Stimulated activated CD4-positive, alpha-beta T cell treated with anti-CD3 and anti-CD28 coated beads, Interleukin-1b, Interleukin-23, amount 100 ng/mL, for 24 hours (primary cell): ENCODE measurements around the gene DLG3.

Experiments used
- DNase-seq, 4 experiments: peaks; one replicate each; pipeline ENCODE4 v3.0.0-alpha.2; 2020; ENCODE audit warnings: low read depth in 4 of 4, low spot score in 1 of 4

DLG3 gene

DNA sequence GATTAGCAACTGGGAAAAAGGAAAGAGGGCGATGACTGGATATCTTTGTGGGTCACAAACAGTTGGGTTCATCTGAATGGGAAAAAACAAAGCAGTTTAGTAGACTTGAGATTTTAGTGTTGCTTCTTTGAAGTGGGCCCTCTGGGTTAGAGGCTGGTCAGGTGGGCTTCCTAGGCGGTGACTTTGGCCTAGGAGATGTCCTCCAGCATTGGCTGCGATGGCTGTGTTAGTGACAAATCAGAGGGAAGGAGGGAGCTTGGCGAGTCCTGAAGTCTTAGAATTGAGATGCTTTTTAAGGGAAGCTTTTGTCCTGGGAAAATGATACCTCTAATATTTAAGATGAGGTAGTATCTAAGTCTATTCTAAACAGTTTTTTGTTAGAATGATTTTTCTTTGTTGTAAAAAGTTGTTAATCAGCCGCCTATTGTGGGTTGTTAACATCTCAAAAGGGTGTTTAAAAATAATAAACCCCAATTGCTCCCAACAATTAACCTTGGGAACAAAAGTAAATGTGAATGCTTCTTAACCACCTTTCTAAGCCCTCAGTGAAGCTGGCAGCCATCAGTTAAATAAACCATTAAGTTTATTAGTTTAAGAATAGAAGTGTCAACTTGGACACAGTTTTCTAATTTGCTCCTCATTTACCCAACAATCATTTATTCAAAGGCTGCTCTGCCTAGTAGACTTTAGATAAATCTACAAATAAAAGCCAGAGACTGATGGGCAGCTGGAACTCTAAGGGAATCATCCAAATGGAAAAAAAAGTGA is 31.7 kb downstream of the DLG3 start:
- DNase-seq = no peak

DNA sequence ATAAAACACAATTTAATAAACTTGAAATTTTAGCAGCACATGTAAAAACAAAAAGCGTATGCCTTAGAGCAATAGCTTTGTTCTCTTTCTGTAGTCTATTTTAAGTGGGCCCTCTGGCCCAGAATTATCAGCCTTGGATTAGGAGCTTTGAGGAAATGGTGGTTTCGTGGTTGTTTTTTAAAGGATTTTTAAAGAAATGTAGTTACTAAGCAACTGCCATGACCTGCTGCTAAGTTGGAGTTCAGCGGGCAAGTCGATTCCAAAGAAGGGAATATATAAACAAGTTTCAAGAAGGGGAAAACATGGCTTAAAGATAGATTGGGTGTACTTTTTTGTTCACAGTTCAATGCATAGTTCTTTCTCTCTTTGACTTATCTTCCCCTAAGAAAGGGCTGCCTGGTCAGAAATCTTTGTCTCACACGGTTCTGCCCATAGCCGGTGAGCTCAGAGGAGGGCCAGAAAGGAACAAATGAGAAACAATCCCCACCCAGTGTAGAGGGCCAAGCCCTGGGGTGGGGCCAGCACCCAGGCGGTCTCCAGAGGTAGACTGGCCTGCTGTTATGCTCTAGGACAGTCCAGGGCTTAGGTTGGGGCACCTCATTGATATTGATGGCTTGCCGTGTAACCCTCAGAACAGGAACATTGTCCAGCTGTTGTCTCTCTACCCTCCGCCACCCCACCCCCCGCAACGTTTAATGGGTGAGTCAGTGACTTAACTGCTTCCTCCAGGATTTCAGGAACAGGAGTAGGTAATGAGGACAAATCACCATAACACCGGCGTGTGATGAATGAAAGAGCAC is 32.5 kb downstream of the DLG3 start:
- no peak for DNase-seq

DNA sequence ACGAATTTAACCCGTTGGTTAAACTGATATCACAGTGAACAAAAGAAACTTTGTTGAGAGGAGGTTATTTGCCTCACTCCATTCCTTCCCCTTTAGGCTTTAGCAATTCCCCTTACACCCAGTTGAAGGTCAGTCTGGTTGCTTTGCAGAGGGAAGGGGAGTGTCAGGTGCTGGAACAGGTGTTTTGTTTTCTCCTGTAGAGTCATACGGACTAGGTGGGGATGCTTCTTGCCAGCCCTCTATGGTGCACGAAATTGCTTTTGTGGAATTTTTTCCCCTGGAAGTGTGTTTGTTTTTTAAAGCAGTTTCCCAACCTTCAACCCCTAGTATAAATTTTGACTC is 33.1 kb downstream of the DLG3 start:
- DNase-seq = no peak

DNA sequence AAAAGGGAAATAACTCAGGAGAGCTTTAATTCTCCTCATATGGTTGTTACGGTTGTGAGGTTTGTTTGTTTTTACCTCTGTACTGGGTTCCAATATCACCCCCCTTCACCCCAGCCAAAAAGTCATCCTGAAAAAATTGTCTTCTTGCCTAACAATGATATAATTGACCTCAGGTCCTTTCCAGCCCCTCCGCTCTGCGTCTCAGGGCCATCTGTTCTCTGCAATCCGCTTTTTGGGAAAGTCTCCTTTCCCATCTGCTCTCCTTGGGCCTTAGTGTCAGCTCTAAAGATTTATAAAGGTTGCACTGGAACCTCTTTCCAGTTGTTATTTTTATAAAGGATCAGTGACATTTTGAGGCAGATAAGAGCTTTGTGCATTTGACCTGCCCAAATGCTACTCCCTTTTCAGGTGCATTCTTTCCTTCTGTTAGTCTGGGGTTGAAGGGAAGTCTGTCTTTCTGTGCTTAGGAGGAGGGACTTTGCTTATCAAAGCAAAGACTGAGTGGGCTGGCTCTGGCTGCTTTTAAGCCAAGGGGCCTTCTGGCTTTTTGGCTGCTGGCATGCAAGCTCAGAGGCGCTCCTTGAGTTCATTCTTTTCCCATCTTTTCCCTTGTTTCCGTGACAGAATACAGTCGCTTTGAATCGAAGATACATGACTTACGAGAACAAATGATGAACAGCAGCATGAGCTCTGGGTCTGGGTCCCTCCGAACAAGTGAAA is 34.1 kb downstream of the DLG3 start:
- no peak for DNase-seq

DNA sequence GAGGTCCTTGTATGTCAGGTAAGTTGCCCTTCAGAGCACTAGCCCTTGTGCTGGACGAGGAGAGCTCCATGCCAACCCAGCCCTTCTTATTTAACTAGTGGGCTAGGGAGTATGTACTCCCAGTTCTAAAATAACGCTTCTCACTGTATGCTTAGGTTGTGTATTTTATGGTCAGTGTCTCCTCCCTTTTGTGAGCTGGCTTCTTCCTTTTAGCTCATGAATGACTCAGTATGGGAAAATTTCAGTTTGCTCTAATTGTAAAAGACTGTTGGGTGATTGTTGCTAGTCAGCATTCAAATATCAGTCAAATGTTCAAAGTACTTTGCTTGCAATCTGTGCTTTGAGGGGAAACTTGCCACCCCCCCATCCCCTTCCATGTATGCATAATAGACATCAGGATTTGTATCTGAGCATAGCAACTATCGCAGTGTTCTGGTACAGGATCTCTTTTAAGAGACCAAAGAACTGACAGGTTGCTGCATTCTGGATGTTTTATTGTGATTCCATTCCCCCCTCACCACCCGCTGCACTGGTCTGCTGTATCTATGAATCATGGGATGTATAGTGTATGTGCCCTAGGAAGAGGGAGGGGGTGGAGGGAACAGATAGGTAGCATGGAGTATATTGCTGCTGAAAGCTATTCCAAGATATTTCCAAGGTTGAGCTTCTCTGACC is 34.7 kb downstream of the DLG3 start:
- DNase-seq = no peak

DNA sequence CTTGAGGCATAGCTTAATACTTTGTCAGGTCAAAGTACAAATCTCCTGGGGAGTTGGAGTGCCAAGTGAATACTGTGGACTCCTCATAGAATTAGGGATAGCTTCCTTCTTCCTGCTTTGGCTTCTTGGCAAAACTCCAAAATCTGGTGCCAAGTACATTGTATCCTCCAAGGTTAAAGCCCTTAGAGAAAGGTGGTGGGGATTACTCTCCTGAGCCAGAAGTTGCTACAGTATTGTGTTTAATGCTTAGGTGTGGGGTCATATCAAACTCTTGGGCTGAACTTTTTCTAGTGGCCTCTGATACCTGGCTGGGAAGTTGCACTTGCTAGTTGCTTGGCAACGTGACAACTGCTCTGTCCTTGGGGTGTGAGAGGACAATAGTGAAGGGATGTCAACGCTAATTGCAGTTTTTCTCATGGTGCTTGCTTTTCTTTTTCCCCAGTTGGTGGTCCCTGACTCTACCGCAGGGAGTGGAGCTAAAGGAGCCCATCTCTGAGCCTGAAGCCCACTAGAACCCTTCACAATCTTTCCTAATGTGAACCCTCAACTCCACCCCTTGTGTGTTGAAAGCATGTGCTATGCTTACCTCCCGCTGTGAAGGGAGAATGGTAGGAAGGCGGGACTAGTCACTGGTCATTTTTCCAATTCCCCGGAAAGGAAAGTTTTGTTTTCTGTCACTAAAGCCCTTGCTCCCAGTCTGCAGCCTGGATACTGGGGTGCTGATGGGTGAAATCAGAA is 35.5 kb downstream of the DLG3 start:
- DNase-seq = no peak

DNA sequence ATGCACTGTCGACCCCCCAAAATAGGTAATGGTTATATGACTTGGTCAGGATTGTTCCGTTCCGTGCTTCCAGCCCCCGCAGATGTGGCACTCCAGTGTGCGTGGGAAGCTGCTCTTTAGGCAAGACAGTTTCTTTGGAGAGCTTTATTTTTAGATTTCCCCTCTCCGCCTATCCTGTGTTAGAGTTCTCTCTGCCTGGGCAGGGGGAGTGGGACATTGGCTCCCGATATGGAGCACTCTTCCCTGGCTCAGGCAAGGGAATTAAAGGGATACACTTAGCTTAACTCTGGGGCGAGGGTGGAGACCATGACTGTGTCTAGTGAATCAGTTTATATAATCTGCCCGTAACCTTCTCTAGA is 36.0 kb downstream of the DLG3 start:
- DNase-seq = no peak

DNA sequence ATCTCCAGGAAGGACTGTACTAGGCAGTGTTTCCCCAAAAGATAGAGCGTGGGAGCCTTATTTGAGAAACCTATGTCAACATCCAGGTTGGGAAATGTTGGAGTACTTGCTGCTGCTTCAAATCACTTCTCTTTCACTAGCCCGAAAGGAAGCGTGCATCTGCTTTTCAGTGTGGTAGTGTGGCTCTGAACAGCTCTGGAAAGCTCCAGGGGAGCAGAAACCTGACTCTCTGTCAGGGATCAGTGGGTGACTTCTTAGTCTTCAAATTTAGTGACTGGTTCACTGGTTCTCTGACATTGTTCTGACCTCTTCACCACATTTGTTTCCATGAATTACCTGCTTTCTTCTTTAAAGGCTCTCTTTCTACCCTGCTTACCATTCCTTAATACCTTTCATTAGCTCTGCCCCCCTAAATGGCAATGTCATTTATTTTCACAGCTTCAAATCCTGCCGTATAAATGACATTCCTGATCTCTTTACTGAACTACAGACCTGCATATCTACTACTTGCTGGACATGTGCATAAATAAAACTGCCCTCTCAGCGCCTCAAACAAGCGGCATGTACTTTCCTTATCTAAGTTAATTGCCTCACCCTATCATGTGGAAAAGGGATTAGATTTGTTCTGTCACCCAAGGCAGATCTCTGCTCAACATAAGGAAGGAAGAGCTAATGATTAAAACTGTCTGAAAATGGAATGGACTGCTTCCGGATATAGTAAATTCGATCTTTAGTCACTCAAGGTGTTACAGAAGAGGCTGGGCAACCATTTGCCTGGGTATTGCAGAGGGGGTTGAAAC is 37.0 kb downstream of the DLG3 start:
- DNase-seq = no peak

DNA sequence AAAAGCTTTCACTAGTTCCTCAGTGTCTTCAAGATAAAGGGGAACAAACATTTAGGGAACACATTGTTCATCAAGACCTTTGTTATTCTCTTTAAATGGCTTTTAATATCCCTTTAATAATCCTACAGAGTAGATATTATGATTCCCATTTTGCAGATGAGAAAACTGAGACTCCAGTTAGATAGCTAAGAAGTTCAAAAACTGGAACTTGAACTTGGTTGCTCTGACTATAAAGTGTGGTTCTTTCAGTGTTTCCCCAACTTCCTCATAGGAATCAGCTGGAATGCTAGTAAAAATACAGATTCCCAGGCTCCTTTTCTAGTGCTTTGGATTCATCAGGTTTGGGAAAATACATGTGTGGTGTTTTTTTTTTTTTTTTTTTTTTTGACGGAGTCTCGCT is 37.7 kb downstream of the DLG3 start:
- no peak for DNase-seq

DNA sequence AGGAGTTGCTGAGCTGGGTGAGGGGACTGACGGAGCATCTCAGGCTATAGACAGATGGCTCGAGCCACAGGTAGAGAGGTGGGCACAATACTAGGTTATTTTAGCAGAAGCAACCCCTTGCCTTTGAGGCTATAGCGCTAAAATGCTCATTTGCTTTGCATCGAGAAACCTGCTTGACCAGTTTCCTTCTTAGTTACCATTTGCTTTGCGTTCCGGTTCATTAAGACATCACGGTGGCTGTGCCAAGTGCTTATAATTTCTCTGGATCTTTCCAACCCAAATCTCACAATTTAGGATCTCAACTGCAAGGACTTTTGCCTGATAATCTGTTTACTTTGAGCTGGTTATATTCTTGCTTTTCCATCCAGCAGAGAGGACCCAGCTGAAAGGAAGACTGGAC is 40.8 kb downstream of the DLG3 start:
- no peak for DNase-seq

DNA sequence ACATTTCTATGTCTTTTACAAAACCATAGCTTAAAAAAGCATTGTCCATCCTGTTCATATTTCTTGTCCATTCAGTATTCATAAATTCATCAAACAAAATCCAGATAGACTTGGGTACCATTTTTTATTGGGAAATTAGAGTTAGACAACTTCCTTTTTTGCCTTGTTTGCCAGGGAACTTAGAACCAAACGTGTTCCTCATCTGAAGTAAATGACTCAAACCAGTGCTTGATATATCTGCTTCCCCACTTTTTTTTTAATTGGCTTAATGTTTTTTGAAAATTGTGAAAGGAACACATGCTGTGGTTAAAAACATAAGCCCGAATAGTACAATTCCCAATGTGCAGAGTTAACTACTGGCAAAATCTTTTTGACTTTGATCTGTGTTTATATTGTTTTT is 44.2 kb downstream of the DLG3 start:
- DNase-seq = no peak

DNA sequence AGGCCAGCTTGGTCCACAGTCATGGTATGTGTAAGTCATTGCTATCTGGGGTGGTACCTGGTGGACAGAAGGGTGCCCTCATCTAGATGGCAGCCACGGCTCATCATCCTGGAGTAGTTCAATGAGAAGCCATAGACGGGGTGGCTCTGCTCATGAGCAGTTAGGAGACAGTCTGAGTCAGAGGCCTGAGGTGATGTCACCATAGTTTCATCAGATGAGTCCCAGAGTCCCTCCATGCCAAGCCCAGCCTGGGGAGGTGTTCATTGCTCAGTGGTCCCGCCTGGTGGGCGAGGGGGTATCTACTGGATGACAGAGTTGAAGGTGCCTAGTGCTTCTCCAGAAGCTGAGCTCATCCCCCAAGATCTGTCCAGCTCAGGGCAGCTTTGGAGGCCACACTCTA is 49.8 kb downstream of the DLG3 start:
- DNase-seq = peak in 1 of 4 experiments; percentile 4

DNA sequence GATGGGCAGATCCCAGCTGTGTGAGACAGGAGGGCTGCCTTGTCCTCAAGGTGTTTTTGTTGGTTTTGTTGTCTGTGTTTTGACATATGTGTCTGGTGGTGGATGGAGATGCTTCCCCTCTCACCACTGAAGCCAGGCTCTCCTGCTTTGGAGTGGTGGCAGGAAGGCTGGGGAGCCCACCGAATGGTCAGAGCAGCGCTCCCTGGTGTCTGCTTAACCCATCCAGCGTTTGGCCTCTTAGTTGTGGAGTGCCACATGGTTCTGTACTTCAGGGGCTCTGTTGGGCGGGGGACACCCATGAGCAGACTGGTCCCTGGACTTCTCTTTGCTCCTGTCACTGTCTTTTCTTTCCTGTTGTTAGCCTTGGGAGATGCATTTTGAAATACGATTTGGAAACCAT is 51.9 kb downstream of the DLG3 start:
- no peak for DNase-seq

DNA sequence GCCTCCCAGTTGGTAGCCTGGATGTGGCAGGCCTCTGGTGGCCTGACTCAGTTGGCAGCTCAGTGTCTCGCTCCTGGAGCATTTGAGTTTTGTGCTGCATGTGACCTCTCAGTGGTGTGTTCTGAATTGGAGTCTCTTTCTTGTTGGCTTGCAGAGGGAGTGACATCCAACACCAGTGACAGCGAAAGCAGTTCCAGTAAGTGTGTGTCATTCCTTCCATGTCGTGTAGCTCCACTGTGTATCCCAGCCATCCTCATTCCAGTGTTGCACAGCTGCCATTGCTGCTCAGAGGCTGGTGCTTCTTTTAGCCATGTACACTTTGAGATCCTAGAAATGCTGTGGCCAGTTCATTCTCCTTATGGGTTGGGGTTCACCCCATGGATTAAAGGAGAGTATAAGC is 52.4 kb downstream of the DLG3 start:
- DNase-seq = no peak

DNA sequence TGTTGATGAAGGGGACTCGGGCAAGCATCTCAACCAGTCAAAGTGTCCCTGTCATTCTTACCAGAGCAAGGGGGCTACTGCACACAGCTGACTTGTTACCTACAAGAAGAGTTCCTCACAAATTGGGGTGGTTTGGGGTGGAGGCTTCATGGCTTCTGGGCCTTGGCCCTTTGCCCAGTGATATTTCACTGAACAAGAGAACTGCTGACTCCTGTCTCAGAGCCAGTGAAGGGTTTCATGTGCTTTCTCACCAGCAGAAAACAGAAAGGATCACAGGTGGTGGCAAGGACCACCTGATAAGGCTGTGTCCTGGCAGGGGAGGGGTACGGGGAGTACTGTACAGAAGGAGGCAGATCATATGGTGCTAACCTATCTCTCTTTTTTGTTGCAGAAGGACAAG is 53.5 kb downstream of the DLG3 start:
- DNase-seq = no peak

DNA sequence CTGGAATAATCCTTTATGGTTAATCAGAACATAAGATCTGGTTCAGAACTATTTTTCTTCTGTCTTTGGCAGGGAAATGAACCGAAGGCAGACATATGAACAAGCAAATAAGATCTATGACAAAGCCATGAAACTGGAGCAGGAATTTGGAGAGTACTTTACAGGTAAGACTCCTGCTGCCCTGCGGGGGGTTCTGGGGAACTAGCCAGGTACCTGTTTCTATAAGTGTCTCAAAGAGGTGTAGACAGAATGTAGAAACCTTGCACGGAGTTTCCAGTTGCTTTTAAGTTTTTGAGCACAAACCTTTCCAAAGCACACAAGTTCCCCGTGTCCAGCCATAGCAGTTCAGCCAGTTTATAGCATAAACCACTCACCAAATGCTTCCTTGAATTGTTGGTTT is 56.2 kb downstream of the DLG3 start:
- DNase-seq = no peak

DNA sequence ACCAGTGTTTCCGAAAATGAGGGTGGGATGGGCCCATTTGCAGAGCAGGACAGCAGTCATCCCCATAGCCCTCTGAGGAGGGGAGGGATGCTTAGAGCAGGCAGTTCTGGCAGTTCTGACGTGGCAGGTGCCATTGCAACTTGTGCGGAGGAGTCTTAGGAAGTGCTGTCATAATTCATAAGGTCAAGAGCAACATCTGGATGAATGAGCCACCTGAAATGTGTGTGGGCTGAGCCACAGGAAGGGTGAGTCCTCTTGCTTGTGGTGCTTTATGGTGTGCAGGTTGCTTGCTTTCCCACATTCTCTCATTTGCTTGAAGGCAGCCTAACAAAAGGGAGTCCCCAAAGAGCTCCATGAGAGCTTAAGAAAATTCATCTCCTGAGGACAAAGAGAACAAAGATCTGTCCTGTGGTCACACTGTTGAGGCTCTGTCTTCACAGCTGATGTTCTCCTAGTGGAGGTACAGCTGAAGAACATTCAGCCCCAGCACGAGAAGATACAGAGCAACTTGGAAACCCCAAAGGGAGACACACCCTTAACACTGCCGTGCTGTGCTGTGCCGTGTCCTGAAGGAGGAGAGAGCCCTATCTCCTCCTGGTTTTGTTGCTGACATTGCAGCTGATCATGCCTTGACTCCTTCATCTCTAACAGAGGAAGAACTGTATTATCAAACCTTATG is 60.3 kb downstream of the DLG3 start:
- peak in 1 of 4 experiments; percentile 7 for DNase-seq

DNA sequence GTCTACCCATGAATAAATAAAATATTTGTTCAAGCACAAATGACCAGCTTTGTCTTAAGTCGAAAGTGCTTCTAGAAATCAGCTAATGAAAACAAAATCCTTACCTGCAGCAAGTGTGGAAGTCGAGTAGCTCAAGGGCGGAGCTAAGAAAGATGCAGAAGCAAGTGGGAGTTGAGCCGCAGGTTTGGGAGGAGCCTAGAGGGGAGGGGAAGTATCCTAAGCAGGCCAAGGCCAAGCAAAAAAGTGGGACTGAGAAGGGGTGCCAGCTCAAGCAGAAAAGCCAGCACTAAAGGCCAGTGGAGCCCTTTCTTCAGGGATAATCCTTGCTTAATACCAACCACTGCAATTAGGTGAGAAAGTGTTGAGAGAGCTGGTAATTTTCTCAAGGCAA is 60.8 kb downstream of the DLG3 start:
- DNase-seq = no peak

DNA sequence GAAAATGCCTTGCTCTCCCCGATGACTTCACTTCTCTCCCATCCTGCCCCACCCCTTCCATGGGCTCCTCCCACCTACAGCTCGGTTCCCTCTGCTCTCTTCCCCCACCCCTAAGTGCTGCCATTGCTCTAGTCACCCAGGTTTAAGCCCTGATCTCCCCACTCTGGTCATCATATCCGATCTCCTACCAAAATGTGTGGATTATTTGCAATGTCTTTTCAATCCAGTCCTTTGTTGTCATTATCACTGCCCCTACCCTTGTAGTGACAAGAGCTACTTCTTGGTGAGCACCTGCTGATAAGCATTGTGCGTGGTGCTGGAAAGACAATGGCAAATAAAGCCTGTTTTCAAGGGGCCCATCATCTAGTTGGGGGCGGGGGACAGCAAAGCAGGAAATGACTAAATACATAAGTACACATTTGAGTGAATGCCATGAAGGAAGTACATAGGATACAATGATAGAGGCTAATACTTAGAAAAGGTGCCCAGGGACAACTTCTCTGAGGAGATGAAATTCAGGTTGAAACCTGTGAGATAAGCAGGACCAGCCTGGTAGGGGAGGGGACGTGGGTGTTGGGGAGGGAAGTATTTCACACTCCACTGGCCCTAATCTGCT is 63.8 kb downstream of the DLG3 start:
- DNase-seq = no peak
